Fibroblast of villous mesenchyme (primary cell): Measurements from ENCODE around the gene MYMK. TPM values are rescaled to one million over a fixed set of nuclear protein-coding genes. Genes with fewer than 3 reads are reported as not detected.

Source experiments
- DNase-seq: peaks from one replicate; pipeline ENCODE4 v3.0.0-alpha.2; 2010; ENCODE audit warnings: low read depth
- H3K4me3 ChIP-seq: 2 replicates; pipeline ENCODE4 v1.5.1; 2011; ENCODE audit warnings: low read depth, mild to moderate bottlenecking, low read length
- total RNA-seq: library from RNA; depleted of rRNA; stranded (reverse); fragments of >200 nt; gene quantifications from 2 replicates; pipeline ENCODE4 v1.2.3, GENCODE V29; 2012
- TF ChIP-seq, protein P1 (sequence below): IDR thresholded peaks from 2 replicates; pipeline ENCODE4 v1.5.1; 2012; ENCODE audit warnings: low read depth, mild to moderate bottlenecking, low read length; ENCODE audit not compliant: insufficient read depth

Gene MYMK
- total RNA-seq, 1 donor: not detected

DNA sequence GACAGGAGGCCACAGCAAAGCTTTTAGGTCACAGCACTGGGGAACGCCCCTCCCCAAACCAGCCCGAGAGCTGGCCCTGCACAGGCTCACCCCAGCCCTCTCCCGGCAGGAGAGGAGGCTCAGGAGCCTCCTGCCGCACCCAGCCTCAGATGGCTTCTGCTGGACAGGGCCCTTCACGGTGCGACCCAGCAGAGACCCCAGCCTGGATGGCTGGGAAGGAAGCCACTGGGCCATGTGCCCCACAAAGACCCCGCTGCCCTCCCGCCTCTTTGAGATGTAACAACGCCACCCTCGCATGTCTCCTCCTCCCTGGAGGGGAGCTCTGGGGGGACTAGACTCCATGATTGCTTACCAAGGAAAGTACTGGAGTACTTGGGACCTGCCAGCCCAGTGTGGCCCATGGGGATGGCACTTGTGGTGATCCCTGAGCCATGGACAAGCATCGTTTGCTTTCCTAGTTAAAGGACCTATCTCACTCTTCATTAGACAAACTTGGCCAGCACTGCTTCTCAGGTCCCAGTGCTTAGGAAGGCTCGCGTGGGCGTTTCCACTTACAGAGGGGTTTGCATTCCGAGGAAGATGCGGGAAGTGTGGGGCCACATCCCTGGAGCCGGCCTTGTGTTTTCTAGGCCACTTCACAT lies 9.0 kb downstream of the MYMK start:
- TF ChIP-seq, protein P1, sequence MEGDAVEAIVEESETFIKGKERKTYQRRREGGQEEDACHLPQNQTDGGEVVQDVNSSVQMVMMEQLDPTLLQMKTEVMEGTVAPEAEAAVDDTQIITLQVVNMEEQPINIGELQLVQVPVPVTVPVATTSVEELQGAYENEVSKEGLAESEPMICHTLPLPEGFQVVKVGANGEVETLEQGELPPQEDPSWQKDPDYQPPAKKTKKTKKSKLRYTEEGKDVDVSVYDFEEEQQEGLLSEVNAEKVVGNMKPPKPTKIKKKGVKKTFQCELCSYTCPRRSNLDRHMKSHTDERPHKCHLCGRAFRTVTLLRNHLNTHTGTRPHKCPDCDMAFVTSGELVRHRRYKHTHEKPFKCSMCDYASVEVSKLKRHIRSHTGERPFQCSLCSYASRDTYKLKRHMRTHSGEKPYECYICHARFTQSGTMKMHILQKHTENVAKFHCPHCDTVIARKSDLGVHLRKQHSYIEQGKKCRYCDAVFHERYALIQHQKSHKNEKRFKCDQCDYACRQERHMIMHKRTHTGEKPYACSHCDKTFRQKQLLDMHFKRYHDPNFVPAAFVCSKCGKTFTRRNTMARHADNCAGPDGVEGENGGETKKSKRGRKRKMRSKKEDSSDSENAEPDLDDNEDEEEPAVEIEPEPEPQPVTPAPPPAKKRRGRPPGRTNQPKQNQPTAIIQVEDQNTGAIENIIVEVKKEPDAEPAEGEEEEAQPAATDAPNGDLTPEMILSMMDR: no peak
- no peak overlapping the region for H3K4me3 ChIP-seq
- DNase-seq: no peak

DNA sequence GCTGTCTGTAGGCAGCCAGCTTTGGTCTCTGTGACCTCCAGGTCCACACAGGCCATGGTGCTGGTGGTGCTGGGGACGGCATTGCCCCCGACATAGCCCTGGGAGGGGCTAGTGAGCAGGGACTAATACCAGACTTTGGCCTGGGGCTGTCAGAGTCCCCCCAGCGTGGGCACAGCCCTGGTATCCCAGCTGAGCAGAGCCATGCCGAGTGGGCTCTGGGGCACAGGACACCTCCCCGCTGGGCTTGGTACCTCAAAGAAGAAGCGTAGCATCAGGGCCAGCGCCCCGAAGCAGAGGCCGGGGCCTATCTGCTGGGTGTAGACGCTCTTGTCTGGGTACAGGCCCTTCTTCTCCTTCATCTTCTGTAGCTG lies 9.5 kb downstream of the MYMK start:
- no peak overlapping the region for H3K4me3 ChIP-seq
- DNase-seq: no peak
- TF ChIP-seq, protein P1: no peak

DNA sequence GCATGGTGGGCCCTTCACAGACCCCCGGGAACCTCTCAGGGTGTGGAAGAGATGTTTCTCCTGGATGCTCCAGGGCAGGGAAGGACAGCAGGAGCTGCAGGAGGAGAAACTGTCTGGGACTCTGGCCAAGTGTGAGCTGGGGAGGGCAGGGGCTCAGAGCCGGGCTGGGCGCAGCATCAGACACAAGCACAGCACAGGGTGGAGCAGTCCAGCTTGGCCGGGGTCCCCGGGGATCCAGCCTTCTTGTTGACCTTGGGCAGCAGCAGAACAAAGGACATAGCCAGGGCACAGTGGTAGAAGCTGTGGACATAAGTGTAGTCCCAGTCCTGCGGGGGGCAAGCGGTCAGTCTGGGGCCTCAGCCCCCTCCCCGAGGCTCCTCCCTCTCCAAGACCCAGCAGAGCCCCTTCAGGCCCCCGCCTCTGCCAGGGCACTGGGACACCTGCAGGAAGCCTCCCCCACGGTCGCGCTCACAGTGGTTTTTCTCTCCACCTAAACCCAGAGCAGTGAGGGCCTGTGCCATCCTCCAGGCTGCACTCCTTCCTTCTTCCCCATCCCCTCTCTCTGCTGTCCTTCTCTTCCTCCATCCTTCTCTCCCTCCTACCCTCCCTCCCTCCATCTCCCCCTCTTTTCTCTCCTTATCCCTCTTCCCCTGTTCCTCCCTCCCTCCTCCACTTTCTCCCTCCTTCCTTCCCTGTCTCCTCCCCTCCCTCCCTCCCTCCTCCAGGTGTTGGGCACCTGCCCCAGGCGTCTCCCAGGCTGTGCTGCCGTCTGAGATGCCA lies 10.1 kb downstream of the MYMK start:
- no peak for DNase-seq
- no peak overlapping the region for H3K4me3 ChIP-seq
- TF ChIP-seq, protein P1: no peak

DNA sequence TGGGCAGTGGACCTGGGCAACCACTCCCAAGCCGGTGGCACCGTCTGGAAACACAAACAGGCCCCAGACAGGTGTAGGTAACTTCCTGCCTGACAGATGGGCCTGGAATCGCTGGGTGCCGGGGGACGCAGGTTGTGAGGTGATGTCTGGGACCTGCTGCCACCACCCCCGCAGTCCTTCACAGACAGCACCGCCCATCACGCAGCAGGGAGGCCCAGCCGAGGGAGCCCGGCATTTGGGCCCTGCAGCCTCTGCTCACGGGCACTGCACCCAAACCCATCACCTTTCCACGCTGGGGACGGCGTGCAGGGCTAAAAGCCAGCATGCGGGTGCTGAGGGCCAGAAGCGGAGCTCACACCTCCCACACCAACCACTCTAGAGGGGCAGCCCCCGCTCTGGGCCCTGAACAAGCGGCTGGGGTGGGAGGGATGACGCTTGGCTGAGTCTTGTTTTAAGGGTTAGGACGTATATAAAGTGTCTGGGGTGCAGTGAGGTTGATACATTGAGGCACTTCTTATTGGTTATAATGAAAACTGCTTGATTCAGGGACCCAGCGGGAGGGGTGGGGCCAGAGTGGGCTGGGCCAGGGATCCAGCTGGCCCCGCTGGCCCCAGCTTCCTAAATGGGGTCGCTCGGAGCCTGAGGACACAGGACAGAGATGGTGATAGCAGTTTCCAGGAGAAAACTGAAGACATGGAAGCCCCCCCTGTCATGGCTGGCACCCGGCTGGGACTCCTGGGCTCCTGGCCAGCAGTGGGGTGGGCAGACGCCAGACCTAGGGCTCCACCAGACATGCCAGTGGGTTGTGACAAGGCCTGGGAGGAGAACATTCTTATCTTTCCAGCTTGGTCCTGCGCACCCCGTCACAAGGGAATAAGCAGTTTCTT lies 11.3 kb downstream of the MYMK start:
- TF ChIP-seq, protein P1: no peak
- no peak overlapping the region for H3K4me3 ChIP-seq
- DNase-seq: no peak

DNA sequence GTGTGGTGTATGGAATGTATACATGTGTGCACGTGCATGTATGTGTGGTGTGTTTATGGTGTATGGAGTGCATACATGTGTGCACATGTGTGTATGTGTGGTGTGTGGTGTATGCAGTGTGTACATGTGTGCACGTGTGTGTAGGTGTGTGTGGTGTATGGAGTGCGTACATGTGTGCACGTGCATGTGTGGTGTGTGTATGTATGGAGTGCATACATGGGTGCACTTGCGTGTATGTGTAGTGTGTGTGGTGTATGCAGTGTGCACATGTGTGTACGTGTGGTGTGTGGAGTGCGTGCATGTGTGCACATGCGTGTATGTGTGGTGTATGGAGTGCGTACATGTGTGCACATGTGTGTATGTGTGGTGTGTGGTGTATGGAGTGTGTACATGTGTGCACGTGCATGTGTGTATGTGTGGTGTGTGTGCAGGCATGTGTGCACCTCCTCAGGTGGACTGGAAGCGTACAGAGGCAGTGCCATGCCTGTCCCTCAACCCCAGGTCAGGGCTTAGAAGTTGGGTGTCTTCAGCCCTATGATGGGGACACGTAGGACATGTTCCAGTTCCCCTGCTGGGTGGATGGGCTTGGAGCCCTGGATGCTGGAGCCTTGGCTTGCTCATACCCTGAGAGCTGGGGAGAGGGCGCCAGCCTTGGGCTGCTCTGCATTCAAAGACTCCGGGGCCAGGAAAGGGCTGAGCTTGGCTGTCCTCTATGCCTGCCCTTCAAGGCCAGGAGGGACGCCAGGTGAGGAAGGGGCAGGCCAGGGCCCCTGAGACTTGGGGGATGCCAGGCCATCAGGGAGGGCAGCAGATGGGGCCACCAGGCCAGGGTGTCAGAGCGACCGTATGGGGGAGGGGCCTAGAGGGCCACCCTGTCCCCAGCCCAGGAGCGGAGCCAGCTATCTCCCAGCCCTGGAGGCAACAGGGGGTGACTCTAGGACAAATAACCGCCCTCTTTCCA lies 12.2 kb downstream of the MYMK start:
- H3K4me3 ChIP-seq: no peak overlapping the region
- TF ChIP-seq, protein P1: no peak
- no peak for DNase-seq

DNA sequence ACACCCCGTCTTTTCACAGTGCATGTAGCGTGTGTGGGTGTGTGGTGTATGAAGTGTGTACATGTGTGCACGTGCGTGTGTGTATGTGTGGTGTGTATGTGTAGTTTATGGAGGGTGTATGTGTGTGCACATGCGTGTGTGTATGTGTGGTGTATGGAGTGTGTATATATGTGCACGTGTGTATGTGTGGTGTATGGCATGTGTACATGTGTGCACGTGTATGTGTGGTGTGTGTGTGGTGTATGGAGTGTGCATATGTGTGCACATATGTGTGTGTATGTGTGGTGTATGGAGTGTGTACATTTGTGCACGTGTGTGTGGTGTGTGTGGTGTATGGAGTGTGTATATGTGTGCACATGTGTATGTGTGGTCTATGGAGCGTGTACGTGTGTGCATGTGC lies 13.2 kb downstream of the MYMK start:
- H3K4me3 ChIP-seq: no peak overlapping the region
- no peak for DNase-seq
- TF ChIP-seq, protein P1: no peak
